K562 (cell line): ENCODE results near the gene COPS9. TPM values are rescaled to one million over a fixed set of nuclear protein-coding genes. Genes with fewer than 3 reads are reported as not detected.

Source experiments
- ATAC-seq: fragments of 200-7000 bp; cut with Tn5 transposase; 3 replicates; pipeline ENCODE4 v1.9.1; 2020; ENCODE audit warnings: moderate library complexity
- BruUV-seq: library from RNA; stranded (reverse); fragments of 400-500 nt; replicated peaks from 2 replicates; lab custom pipeline; 2021; lab: Mats Ljungman, UMichigan
- CTCF ChIA-PET: fragments of 300-600 bp; formaldehyde crosslinking; extraction: SDS; loops from one replicate; lab custom pipeline; 2021; ENCODE audit warnings: low intra/inter-chr PET ratio; lab: Yijun Ruan, JAX
- POLR2A ChIA-PET: fragments of 300-600, 350-650 bp; sonication (Branson Sonifier 250); formaldehyde crosslinking; extraction: SDS; loops from one replicate; lab custom pipeline; 2021; ENCODE audit warnings: antibody characterized with exemption, inconsistent platforms; lab: Yijun Ruan, JAX
- DNase-seq, 4 experiments: peaks; one replicate each; pipeline versions ENCODE4 v3.0.0 to v3.0.0-alpha.2; 2011 to 2018; ENCODE audit warnings: low spot score in 3 of 4, mixed read lengths in 3 of 4; ENCODE audit errors: extremely low read depth in 1 of 4
- FAIRE-seq: peaks from 2 replicates; lab custom pipeline; 2011; peaks lifted over from hg19 to GRCh38; lab: Jason Lieb, UNC
- H2AFZ ChIP-seq: 2 replicates; pipeline ENCODE4 v1.6.0; 2011; ENCODE audit warnings: low read depth, low read length, control low read depth, inconsistent platforms
- H3K27ac ChIP-seq: fragments of 200-600 bp; 3 replicates; pipeline ENCODE4 v1.8.0; 2011; ENCODE audit warnings: low read depth, mild to moderate bottlenecking, control low read depth, inconsistent platforms, low read length, moderate library complexity, mixed read lengths; ENCODE audit errors: extremely low read depth
- H3K27me3 ChIP-seq, 2 experiments: fragments of 300-600 bp in 1 of 2; 2 replicates in 1 of 2; 3 replicates in 1 of 2; pipeline versions ENCODE4 v1.6.0 to v1.8.0; 2011; ENCODE audit warnings: inconsistent platforms in 2 of 2, low read length in 2 of 2, mild to moderate bottlenecking in 1 of 2, mixed read lengths in 1 of 2, moderate library complexity in 1 of 2; ENCODE audit not compliant: control insufficient read depth in 2 of 2, insufficient read depth in 2 of 2
- H3K36me3 ChIP-seq: fragments of 300-600 bp; 3 replicates; pipeline ENCODE4 v1.8.0; 2011; ENCODE audit warnings: mild to moderate bottlenecking, low read length, inconsistent platforms; ENCODE audit not compliant: control insufficient read depth, insufficient read depth
- H3K4me1 ChIP-seq, 2 experiments: fragments of 200-600 bp in 1 of 2; replicated peaks in 1 of 2; 2 replicates in 1 of 2; 3 replicates in 1 of 2; pipeline versions ENCODE4 v1.5.1 to v1.8.0; 2011; ENCODE audit warnings: inconsistent platforms in 2 of 2, low read length in 2 of 2, mild to moderate bottlenecking in 1 of 2, mixed read lengths in 1 of 2, moderate library complexity in 1 of 2; ENCODE audit not compliant: control insufficient read depth in 2 of 2, insufficient read depth in 2 of 2
- H3K4me2 ChIP-seq: 2 replicates; pipeline ENCODE4 v1.6.1; 2011; ENCODE audit warnings: low read length, control low read depth, inconsistent platforms, mixed read lengths; ENCODE audit not compliant: insufficient read depth
- H3K4me3 ChIP-seq: fragments of 200-600 bp; sonication (generic), shearing (Covaris generic); 2 replicates; pipeline ENCODE4 v1.5.1; 2016; ENCODE audit warnings: control low read depth, inconsistent platforms
- H3K79me2 ChIP-seq: fragments of 200-600 bp; 3 replicates; pipeline ENCODE4 v1.8.0; 2011; ENCODE audit warnings: low read length, inconsistent platforms; ENCODE audit not compliant: control insufficient read depth, insufficient read depth
- H3K9ac ChIP-seq, 2 experiments: 2 replicates each; pipeline versions ENCODE4 v1.6.0 to v1.6.1; 2011; ENCODE audit warnings: low read depth in 2 of 2, low read length in 2 of 2, control low read depth in 1 of 2, inconsistent platforms in 1 of 2, mild to moderate bottlenecking in 1 of 2, mixed read lengths in 1 of 2; ENCODE audit not compliant: insufficient read depth in 1 of 2
- H3K9me1 ChIP-seq: one replicate; pipeline ENCODE4 v1.6.0; 2011; ENCODE audit warnings: inconsistent platforms, mild to moderate bottlenecking, low read length, moderate library complexity; ENCODE audit not compliant: control insufficient read depth, insufficient read depth
- H3K9me3 ChIP-seq: replicated peaks from 2 replicates; pipeline ENCODE4 v1.5.1; 2011; ENCODE audit warnings: low read depth, low read length, inconsistent platforms; ENCODE audit not compliant: control insufficient read depth, insufficient read depth
- H4K20me1 ChIP-seq: replicated peaks from 2 replicates; pipeline ENCODE4 v1.6.1; 2011; ENCODE audit warnings: low read length, inconsistent platforms, mixed read lengths; ENCODE audit not compliant: control insufficient read depth, insufficient read depth
- HDGF ChIP-seq: fragments of 450-650 bp; IDR thresholded peaks from 2 replicates; pipeline ENCODE4 v1.6.1; 2016
- KHSRP ChIP-seq: fragments of 450-650 bp; IDR thresholded peaks from 2 replicates; pipeline ENCODE4 v1.6.1; 2017
- NELFE ChIP-seq: IDR thresholded peaks from 2 replicates; pipeline ENCODE4 v1.6.1; 2011; ENCODE audit warnings: mild to moderate bottlenecking; ENCODE audit not compliant: insufficient read depth, insufficient read length
- NFIC ChIP-seq: fragments of 450-650 bp; IDR thresholded peaks from 2 replicates; pipeline ENCODE4 v1.6.1; 2017; ENCODE audit warnings: mild to moderate bottlenecking, inconsistent platforms
- POLR2G ChIP-seq: fragments of 200-400 bp; formaldehyde crosslinking; IDR thresholded peaks from 2 replicates; pipeline ENCODE4 v1.6.1; 2017; ENCODE audit warnings: low read depth, mild to moderate bottlenecking, antibody characterized with exemption, low read length, moderate library complexity
- RFX5 ChIP-seq: IDR thresholded peaks from 2 replicates; pipeline ENCODE4 v1.6.1; 2011; ENCODE audit warnings: low read depth, mild to moderate bottlenecking, improper control_type of control experiment, low read length
- ZNF507 ChIP-seq: conservative IDR thresholded peaks from 2 replicates; pipeline ENCODE4 v1.6.1; 2017; ENCODE audit warnings: missing genetic modification characterization, missing compliant biosample characterization
- WGBS: fragments of 100-300 bp; shearing (Covaris generic); methylation state at CpG from one replicate; pipeline ENCODE4 v1.1.6; 2016; ENCODE audit warnings: low coverage, mixed read lengths; ENCODE audit not compliant: insufficient coverage; ENCODE audit errors: missing lambda C conversion rate; 5-methylcytosine and 5-hydroxymethylcytosine counted together
- in situ Hi-C: fragments of 300-500 bp; cut with MboI; formaldehyde crosslinking; loops from 4 replicates; pipeline ENCODE4 v1.15.0; 2018; ENCODE audit warnings: inconsistent platforms, mixed read lengths
- intact Hi-C: fragments of 100-400 bp; cut with micrococcal nuclease; formaldehyde crosslinking; loops from 2 replicates; pipeline ENCODE4 v1.14.2; 2022
- polyA plus RNA-seq, 8 experiments: library from polyadenylated mRNA; depleted of rRNA in 4 of 8; stranded (reverse) in 5 of 8; unstranded in 3 of 8; fragments of >200 nt; fragmentation: Nextera tagmentation in 2 of 8; fragmentation: Illumina TruSeq in 1 of 8; extraction: Ambion mirVana in 2 of 8; extraction: Trizol in 1 of 8; gene quantifications; 2 replicates each; pipeline versions ENCODE4 v1.2.1 to v1.2.3, GENCODE V29; 2011 to 2014; ENCODE audit warnings: inconsistent platforms in 1 of 8, missing spikeins in 1 of 8
- total RNA-seq, 7 experiments: library from RNA; depleted of rRNA in 6 of 7; stranded (reverse); fragments of >200 nt in 6 of 7; fragmentation: Illumina TruSeq in 2 of 7; extraction: Trizol in 2 of 7; gene quantifications; 2 replicates each; pipeline versions ENCODE4 v1.2.1 to v1.2.3, GENCODE V29; 2011 to 2021; ENCODE audit warnings: low replicate concordance in 1 of 7

COPS9 gene
- total and polyA plus RNA-seq, 9 of the 15 experiments (the other 6 are each of a cell fraction or from before 2014, with no cell fraction given): 55.0 to 281 (median 99.9) TPM

DNA sequence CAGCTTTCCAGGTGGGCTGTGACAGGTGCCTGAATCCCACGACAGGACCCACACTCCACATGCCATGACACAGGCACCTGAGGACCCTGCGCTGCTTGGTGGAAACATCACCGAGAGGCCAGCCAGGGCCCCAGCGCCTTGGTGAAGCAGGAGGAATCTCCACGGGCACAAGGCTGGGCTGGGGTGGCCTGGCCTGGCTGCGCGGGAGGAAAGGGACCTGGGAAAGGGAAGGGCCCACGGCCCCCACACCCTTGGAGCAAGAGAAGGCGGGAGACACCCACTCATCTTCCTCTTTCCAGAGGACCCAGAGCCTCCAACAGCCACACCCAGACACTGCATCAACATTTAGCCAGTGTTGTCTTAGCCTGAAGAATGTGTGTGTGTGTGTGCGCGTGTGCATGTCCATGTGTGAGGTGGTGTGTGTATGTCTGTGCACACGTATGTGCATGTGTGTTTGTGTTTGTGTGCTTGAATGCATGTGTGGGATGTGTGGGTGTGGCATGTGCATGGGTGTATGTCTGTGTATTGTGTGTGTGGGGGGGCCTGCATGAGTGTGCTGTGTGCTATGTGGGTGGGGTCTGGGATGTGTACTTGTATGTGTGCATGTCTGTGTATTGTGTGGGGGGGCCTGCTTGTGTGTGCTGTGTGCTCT, 10.6 kb upstream of the COPS9 start:
- intact Hi-C loops (no loop called here), in situ Hi-C loops (no loop called here)
- Histone ChIP-seq H3K9ac (no peak overlapping the region), H3K36me3 (no peaks in the 10 kb centered on the region), H3K4me2 (no peak overlapping the region), H3K9me3 (no peaks in the 10 kb centered on the region), H3K4me1 (peaks cover 0 to 12% of the 10 kb centered on the region in 2 experiments; a peak in 2 of 5 replicates), H3K4me3 (no peak overlapping the region), H3K27ac (no peak overlapping the region), H3K27me3 (peaks cover 0 to 30% of the 10 kb centered on the region in 2 experiments; a peak in 3 of 5 replicates), H3K9me1 (no peaks in the 10 kb centered on the region), H2AFZ (no peak overlapping the region), H4K20me1 (no peaks in the 10 kb centered on the region), H3K79me2 (no peaks in the 10 kb centered on the region)
- ChIA-PET CTCF (no interaction called here), POLR2A (no interaction called here)
- FAIRE-seq (no peak), DNase-seq (no peak), ATAC-seq (no peak)
- no TSS peak for BruUV-seq
- TF ChIP-seq NELFE (no peak), KHSRP (no peak), POLR2G (no peak), ZNF507 (tag) (no peak), RFX5 (no peak)
- 33% methylated on average over 5 of the region's 12 CpGs for WGBS

DNA sequence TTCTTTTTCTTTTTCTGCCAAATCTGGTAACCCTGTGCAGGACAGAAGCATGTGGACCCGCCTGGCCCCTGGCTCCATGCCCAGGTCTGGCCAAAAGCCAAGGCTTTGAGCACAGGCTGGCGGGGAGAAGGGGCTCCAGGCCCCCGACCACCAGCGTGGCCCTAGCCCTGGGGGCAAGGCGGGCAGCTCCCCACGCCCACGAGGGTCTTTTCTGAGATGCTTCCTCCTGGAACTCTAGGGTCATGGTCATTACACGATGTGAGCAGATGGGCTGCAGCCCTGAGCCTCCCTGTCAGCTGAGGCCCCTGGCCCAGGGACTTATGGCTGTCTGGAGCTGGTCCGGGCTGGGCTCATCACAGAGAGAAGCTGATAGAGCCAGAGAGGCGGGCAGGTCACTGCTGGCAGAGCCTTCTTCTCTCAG, 10.0 kb upstream of the COPS9 start:
- DNase-seq (no peak), ATAC-seq (no peak), FAIRE-seq (no peak)
- Histone ChIP-seq H3K4me1 (peaks cover 0 to 12% of the 10 kb centered on the region in 2 experiments; a peak in 2 of 5 replicates), H3K27ac (no peak overlapping the region), H3K9me1 (no peaks in the 10 kb centered on the region), H3K9me3 (no peaks in the 10 kb centered on the region), H3K9ac (no peak overlapping the region), H3K4me3 (no peak overlapping the region), H4K20me1 (no peaks in the 10 kb centered on the region), H2AFZ (no peak overlapping the region), H3K79me2 (no peaks in the 10 kb centered on the region), H3K4me2 (no peak overlapping the region), H3K27me3 (peaks cover 0 to 32% of the 10 kb centered on the region in 2 experiments; a peak in 3 of 5 replicates), H3K36me3 (no peaks in the 10 kb centered on the region)
- intact Hi-C loops (no loop called here), in situ Hi-C loops (no loop called here)
- POLR2A ChIA-PET: interaction anchor here (1.1 kb wide), 1 partner anchor 37 kb away, joined by 3 read pairs; no protein-coding TSS in a partner anchor
- 0% methylated on average over 10 of the region's 10 CpGs for WGBS
- TF ChIP-seq NFIC (peak; percentile 11; the same call in 1 of the 2 replicates), HDGF (no peak)
- no TSS peak for BruUV-seq
- CTCF ChIA-PET: no interaction called here
